Endothelial cell of umbilical vein (primary cell): ENCODE measurements around the gene EDC3. TPM values are rescaled to one million over a fixed set of nuclear protein-coding genes. Genes with fewer than 3 reads are reported as not detected.

Source experiments
- BruUV-seq: library from RNA; stranded (reverse); fragments of 400-500 nt; replicated peaks from 2 replicates; lab custom pipeline; 2021; lab: Mats Ljungman, UMichigan
- CTCF ChIA-PET: fragments of 300-600, 350-600 bp; sonication (Branson Sonifier 250); formaldehyde crosslinking; loops from one replicate; lab custom pipeline; 2021; ENCODE audit warnings: antibody characterized with exemption, inconsistent platforms; lab: Charles Lee
- POLR2A ChIA-PET: fragments of 300-600, 350-600 bp; sonication (Branson Sonifier 250); formaldehyde crosslinking; loops from one replicate; lab custom pipeline; 2021; ENCODE audit warnings: antibody characterized with exemption, inconsistent platforms; lab: Charles Lee
- DNase-seq: peaks from one replicate; pipeline ENCODE4 v3.0.0-alpha.2; 2011; ENCODE audit warnings: low read depth, low spot score
- FAIRE-seq: peaks from 2 replicates; lab custom pipeline; 2011; peaks lifted over from hg19 to GRCh38; lab: Jason Lieb, UNC
- H2AFZ ChIP-seq: 2 replicates; pipeline ENCODE4 v1.6.0; 2012; ENCODE audit warnings: low read depth, low read length, control low read depth, inconsistent platforms
- H3K27ac ChIP-seq: 2 replicates; pipeline ENCODE4 v1.5.1; 2011; ENCODE audit warnings: low read depth, mild to moderate bottlenecking, control low read depth, low read length, moderate library complexity; ENCODE audit not compliant: insufficient read depth
- H3K27me3 ChIP-seq, 2 experiments: 2 replicates each; pipeline versions ENCODE4 v1.6.0 to v1.6.1; 2011; ENCODE audit warnings: low read length in 2 of 2, mixed read lengths in 1 of 2; ENCODE audit not compliant: control insufficient read depth in 2 of 2, insufficient read depth in 2 of 2
- H3K36me3 ChIP-seq, 2 experiments: 2 replicates in 1 of 2; 3 replicates in 1 of 2; pipeline ENCODE4 v1.5.1; 2011; ENCODE audit warnings: low read length in 2 of 2, mild to moderate bottlenecking in 1 of 2, moderate library complexity in 1 of 2; ENCODE audit not compliant: control insufficient read depth in 2 of 2, insufficient read depth in 2 of 2; ENCODE audit errors: extremely low read depth in 1 of 2
- H3K4me1 ChIP-seq: 3 replicates; pipeline ENCODE4 v1.5.1; 2011; ENCODE audit warnings: mild to moderate bottlenecking, low read length; ENCODE audit not compliant: control insufficient read depth, insufficient read depth; ENCODE audit errors: extremely low read depth
- H3K4me2 ChIP-seq: 2 replicates; pipeline ENCODE4 v1.6.1; 2011; ENCODE audit warnings: low read length, control low read depth, mixed read lengths; ENCODE audit not compliant: insufficient read depth
- H3K4me3 ChIP-seq, 3 experiments: fragments of 200-600 bp in 1 of 3; sonication (generic), shearing (Covaris generic) in 1 of 3; replicated peaks in 1 of 3; 2 replicates each; pipeline ENCODE4 v1.5.1; 2011 to 2016; ENCODE audit warnings: control low read depth in 3 of 3, low read length in 3 of 3, mild to moderate bottlenecking in 2 of 3, inconsistent platforms in 1 of 3, low read depth in 1 of 3, moderate library complexity in 1 of 3; ENCODE audit not compliant: insufficient read depth in 1 of 3
- H3K79me2 ChIP-seq: 2 replicates; pipeline ENCODE4 v1.6.0; 2012; ENCODE audit warnings: low read length, inconsistent platforms; ENCODE audit not compliant: control insufficient read depth, insufficient read depth
- H3K9ac ChIP-seq: replicated peaks from 2 replicates; pipeline ENCODE3; 2011; ENCODE audit warnings: low read length, control low read depth; ENCODE audit not compliant: insufficient read depth; ENCODE audit errors: extremely low read depth
- H3K9me1 ChIP-seq: replicated peaks from 3 replicates; pipeline ENCODE4 v1.6.0; 2011; ENCODE audit warnings: mild to moderate bottlenecking, low read length; ENCODE audit not compliant: control insufficient read depth, insufficient read depth; ENCODE audit errors: extremely low read depth
- H3K9me3 ChIP-seq: replicated peaks from 2 replicates; pipeline ENCODE4 v1.5.1; 2012; ENCODE audit warnings: low read length, inconsistent platforms; ENCODE audit not compliant: control insufficient read depth, insufficient read depth
- H4K20me1 ChIP-seq: replicated peaks from 2 replicates; pipeline ENCODE3; 2011; ENCODE audit warnings: mild to moderate bottlenecking, low read length; ENCODE audit not compliant: control insufficient read depth, insufficient read depth; ENCODE audit errors: extremely low read depth
- EZH2 ChIP-seq: IDR thresholded peaks from 2 replicates; pipeline ENCODE4 v1.6.1; 2012; ENCODE audit warnings: borderline replicate concordance, low read depth, mild to moderate bottlenecking, moderate library complexity, low read length, inconsistent platforms; ENCODE audit not compliant: severe bottlenecking
- FOS ChIP-seq: IDR thresholded peaks from 2 replicates; pipeline ENCODE4 v1.6.1; 2011; ENCODE audit warnings: mild to moderate bottlenecking, low read length, moderate library complexity, borderline replicate concordance; ENCODE audit not compliant: insufficient read depth
- GATA2 ChIP-seq: IDR thresholded peaks from 2 replicates; pipeline ENCODE4 v1.7.0; 2011; ENCODE audit warnings: low read depth, mild to moderate bottlenecking, moderate library complexity, mixed read lengths, low read length; ENCODE audit not compliant: insufficient read length, insufficient read depth
- JUN ChIP-seq: IDR thresholded peaks from 2 replicates; pipeline ENCODE4 v1.6.1; 2011; ENCODE audit warnings: borderline replicate concordance, low read depth; ENCODE audit not compliant: insufficient read length, insufficient read depth
- MYC ChIP-seq: IDR thresholded peaks from one replicate; pipeline ENCODE4 v1.6.1; 2011; ENCODE audit warnings: mild to moderate bottlenecking, low read depth, low read length
- POLR2A ChIP-seq: IDR thresholded peaks from 2 replicates; pipeline ENCODE4 v1.6.1; 2012; ENCODE audit warnings: low read depth, mild to moderate bottlenecking, control low read depth, low read length
- POLR2AphosphoS5 ChIP-seq: IDR thresholded peaks from 2 replicates; pipeline ENCODE4 v1.6.1; 2012; ENCODE audit warnings: low read depth, mild to moderate bottlenecking, control low read depth, low read length, moderate library complexity; ENCODE audit not compliant: insufficient read depth
- dilution Hi-C: fragments of 300-500 bp; cut with MboI; formaldehyde crosslinking; loops from one replicate; pipeline ENCODE4 v1.15.0; 2019; ENCODE audit warnings: low sequenced_read_pairs; ENCODE audit not compliant: extremely low pct_ligation_motif_present
- intact Hi-C: fragments of 100-400 bp; cut with micrococcal nuclease; formaldehyde crosslinking; loops from one replicate; pipeline ENCODE4 v1.10.0; 2022
- polyA plus RNA-seq, 4 experiments: library from polyadenylated mRNA; depleted of rRNA in 3 of 4; stranded (reverse) in 3 of 4; unstranded in 1 of 4; fragments of >200 nt; gene quantifications; 2 replicates each; pipeline versions ENCODE4 v1.2.1 to v1.2.3, GENCODE V29; 2011 to 2012; ENCODE audit warnings: missing spikeins in 1 of 4
- total RNA-seq: library from RNA; stranded (reverse); gene quantifications from 2 replicates; pipeline ENCODE4 v1.2.3, GENCODE V29; 2021
- TF ChIP-seq, protein P1 (sequence below): IDR thresholded peaks from 2 replicates; pipeline ENCODE4 v1.6.1; 2011; ENCODE audit not compliant: insufficient read depth, insufficient read length
- TF ChIP-seq, protein P2 (sequence below), 2 donors: IDR thresholded peaks; 1 replicate in 1 of 2; 2 replicates in 1 of 2; pipeline ENCODE4 v1.5.1; 2011; ENCODE audit warnings: low read length in 2 of 2, mild to moderate bottlenecking in 2 of 2, moderate library complexity in 2 of 2, control low read depth in 1 of 2, inconsistent platforms in 1 of 2, low read depth in 1 of 2; ENCODE audit not compliant: insufficient read depth in 1 of 2; ENCODE audit errors: extremely low read depth in 1 of 2

The EDC3 gene
- total and polyA plus RNA-seq, 2 donors (not counting 3 experiments of a cell fraction or from before 2014, with no cell fraction given), result 55.9 to 56.5 TPM

DNA sequence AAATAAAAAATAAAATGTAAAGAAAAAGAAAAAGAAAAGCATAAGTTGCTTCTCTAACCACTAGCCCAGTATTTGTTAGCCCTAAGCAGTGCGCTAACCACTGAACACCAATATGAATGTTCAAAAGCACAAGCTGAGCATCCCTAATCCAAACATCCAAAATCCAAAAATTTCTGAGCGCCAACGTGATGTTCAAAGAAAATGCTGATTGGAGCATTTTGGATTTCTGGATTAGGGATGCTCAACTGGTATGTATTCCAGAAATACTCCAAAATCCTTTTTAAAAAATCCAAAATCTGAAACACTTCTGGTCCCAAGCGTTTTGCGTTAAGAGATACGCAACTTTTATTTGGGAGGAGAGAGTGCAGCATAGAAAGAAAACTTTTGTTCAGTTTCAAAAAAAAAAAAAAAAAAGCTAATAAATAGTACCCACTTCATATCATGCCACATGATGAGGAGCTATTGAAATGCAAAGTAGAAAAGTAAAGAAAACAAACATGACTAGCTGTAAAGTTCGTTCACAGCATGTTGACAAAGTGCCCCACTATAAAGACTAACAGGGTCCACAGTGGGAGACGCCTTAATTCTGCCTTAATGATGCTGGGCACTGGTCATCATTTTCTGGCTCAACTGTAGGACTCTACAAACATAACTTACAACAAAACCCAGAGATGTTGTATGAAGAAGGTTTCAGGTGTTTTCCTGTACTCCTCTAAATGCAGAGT, 32.4 kb downstream of the EDC3 start:
- Histone ChIP-seq H3K9me3 (no peaks in the 10 kb centered on the region), H3K4me1 (peaks cover 35% of the 10 kb centered on the region), H3K27ac (peak overlapping the region; percentile 85), H3K9ac (peak overlapping the region; percentile 43), H4K20me1 (no peaks in the 10 kb centered on the region), H3K4me3 (peak overlapping the region in 1 of 3 experiments; percentile 7), H3K79me2 (peaks cover 31% of the 10 kb centered on the region), H3K9me1 (no peaks in the 10 kb centered on the region), H2AFZ (no peak overlapping the region), H3K4me2 (peak overlapping the region; percentile 84), H3K36me3 (no peaks in the 10 kb centered on the region), H3K27me3 (no peaks in the 10 kb centered on the region)
- DNase-seq, result no peak
- dilution Hi-C loops (no loop called here), intact Hi-C loops (loop anchor here (1.0 to 2.0 kb wide), 2 partner anchors 12 to 33 kb away; partner anchors contain the start of gene EDC3)
- ChIA-PET POLR2A (interaction anchor here (0.5 to 1.2 kb wide), 2 partner anchors 12 to 231 kb away, joined by 3 to 6 read pairs; no protein-coding TSS in a partner anchor), CTCF (interaction anchor here (0.6 to 1.6 kb wide), 8 partner anchors 10 to 243 kb away, joined by 3 to 14 read pairs (median 4); partner anchors contain the start of gene FAM219B)
- TSS peak; percentile 54 for BruUV-seq
- FAIRE-seq, result no peak
- TF ChIP-seq POLR2A, result no peak
- TF ChIP-seq JUN, result no peak
- TF ChIP-seq, protein P1, sequence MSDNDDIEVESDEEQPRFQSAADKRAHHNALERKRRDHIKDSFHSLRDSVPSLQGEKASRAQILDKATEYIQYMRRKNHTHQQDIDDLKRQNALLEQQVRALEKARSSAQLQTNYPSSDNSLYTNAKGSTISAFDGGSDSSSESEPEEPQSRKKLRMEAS, result no peak
- TF ChIP-seq GATA2, result no peak
- no peak for TF ChIP-seq EZH2
- TF ChIP-seq MYC, result no peak
- TF ChIP-seq FOS, result no peak
- no peak for TF ChIP-seq POLR2AphosphoS5
- TF ChIP-seq, protein P2, sequence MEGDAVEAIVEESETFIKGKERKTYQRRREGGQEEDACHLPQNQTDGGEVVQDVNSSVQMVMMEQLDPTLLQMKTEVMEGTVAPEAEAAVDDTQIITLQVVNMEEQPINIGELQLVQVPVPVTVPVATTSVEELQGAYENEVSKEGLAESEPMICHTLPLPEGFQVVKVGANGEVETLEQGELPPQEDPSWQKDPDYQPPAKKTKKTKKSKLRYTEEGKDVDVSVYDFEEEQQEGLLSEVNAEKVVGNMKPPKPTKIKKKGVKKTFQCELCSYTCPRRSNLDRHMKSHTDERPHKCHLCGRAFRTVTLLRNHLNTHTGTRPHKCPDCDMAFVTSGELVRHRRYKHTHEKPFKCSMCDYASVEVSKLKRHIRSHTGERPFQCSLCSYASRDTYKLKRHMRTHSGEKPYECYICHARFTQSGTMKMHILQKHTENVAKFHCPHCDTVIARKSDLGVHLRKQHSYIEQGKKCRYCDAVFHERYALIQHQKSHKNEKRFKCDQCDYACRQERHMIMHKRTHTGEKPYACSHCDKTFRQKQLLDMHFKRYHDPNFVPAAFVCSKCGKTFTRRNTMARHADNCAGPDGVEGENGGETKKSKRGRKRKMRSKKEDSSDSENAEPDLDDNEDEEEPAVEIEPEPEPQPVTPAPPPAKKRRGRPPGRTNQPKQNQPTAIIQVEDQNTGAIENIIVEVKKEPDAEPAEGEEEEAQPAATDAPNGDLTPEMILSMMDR (IDR thresholded peaks at IDR 0.05; ENCODE audit: extremely low read depth in 1 of 2, insufficient read depth in 1 of 2, low read depth in 1 of 2, low read length in 2 of 2), result no peak
